Fibroblast of skin of left biceps (primary cell): ENCODE measurements around the gene MYCBPAP.

Experiments used
- DNase-seq, 2 experiments: peaks; one replicate each; pipeline ENCODE4 v3.0.0-alpha.2; 2013; ENCODE audit warnings: low read depth in 2 of 2

Gene MYCBPAP

GRCh38 chr17:50507871-50508572 is at the start of gene MYCBPAP:
Gene MYCBPAP, plus strand, starts transcription at chr17:50508439. Its CDS starts 236 bp downstream, at chr17:50508675.
- DNase-seq, result peak; percentile 45 to 55

GRCh38 chr17:50458701-50459676 is 49.2 kb upstream of the MYCBPAP start:
- no peak for DNase-seq

- no peak for DNase-seq
Measured at GRCh38 chr17:50459756-50460155, 48.5 kb upstream of the MYCBPAP start.

GRCh38 chr17:50460831-50461526 is 47.3 kb upstream of the MYCBPAP start:
- DNase-seq, result no peak

GRCh38 chr17:50461550-50462132 is 46.6 kb upstream of the MYCBPAP start:
- no peak for DNase-seq

GRCh38 chr17:50462446-50462845 is 45.8 kb upstream of the MYCBPAP start:
- no peak for DNase-seq

GRCh38 chr17:50464121-50464520 is 44.1 kb upstream of the MYCBPAP start:
- DNase-seq, result no peak

- no peak for DNase-seq
Measured at GRCh38 chr17:50464736-50465135, 43.5 kb upstream of the MYCBPAP start.

- no peak for DNase-seq
Measured at GRCh38 chr17:50465171-50465570, 43.1 kb upstream of the MYCBPAP start.

- DNase-seq, result no peak
Measured at GRCh38 chr17:50465635-50466034, 42.6 kb upstream of the MYCBPAP start.

GRCh38 chr17:50466371-50467113 is 41.7 kb upstream of the MYCBPAP start:
- no peak for DNase-seq

- DNase-seq, result no peak
Measured at GRCh38 chr17:50467114-50467854, 41.0 kb upstream of the MYCBPAP start.

- no peak for DNase-seq
Measured at GRCh38 chr17:50467855-50468303, 40.4 kb upstream of the MYCBPAP start.

GRCh38 chr17:50468304-50469207 is 39.7 kb upstream of the MYCBPAP start, which contains the start of gene CHAD:
Gene CHAD, minus strand, starts transcription at chr17:50468880. Its CDS starts 67 bp downstream, at chr17:50468813.
- no peak for DNase-seq

GRCh38 chr17:50469208-50469605 is 39.0 kb upstream of the MYCBPAP start:
- DNase-seq, result no peak

GRCh38 chr17:50469671-50470305 is 38.5 kb upstream of the MYCBPAP start:
- DNase-seq, result no peak

GRCh38 chr17:50470426-50470825 is 37.8 kb upstream of the MYCBPAP start:
- DNase-seq, result no peak
